Testis (tissue), 2 donors: ENCODE results near the gene CACNA2D1.

Experiments
- CTCF ChIP-seq, 3 experiments: fragments of 450-650 bp in 2 of 3; fragments of 200-600 bp in 1 of 3; sonication (generic) in 1 of 3; IDR thresholded peaks; one replicate each; pipeline ENCODE4 v1.5.1; 2016 to 2019; ENCODE audit warnings: antibody characterized with exemption in 3 of 3, mild to moderate bottlenecking in 2 of 3, moderate library complexity in 1 of 3
- POLR2A ChIP-seq: fragments of 450-650 bp; IDR thresholded peaks from one replicate; pipeline ENCODE4 v1.6.1; 2017; ENCODE audit warnings: antibody characterized with exemption, mild to moderate bottlenecking, moderate library complexity

GRCh38 chr7:82429408-82429807 is 14.2 kb downstream of the CACNA2D1 start:
- TF ChIP-seq CTCF (IDR thresholded peaks at IDR 0.05) (no peak), POLR2A (no peak)
